ENCODE measurements around the gene COLEC12. TPM values are rescaled to one million over a fixed set of nuclear protein-coding genes. Genes with fewer than 3 reads are reported as not detected.

The COLEC12 gene
- polyA plus RNA-seq, 3 donors: 0.21 to 0.47 (median 0.35) TPM

DNA sequence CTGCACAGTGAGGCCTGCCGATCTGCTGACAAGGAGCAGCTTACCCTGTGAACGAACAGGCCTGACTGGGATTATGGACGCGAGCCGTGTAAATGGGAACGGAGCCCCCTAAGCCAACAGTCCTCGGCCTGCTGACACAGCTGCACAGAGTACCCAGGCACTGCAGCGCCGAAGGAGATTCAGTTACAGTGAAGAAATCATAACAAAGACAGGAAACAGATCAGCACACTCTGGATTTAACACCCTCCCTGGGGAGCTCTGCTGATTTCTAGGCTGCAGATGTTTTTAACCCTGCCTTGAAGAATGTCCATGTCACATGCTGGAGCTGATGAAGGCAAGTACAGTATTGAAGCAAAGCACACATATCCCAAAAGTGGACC is 43.4 kb downstream of the COLEC12 start:
- DNase-seq: no peak
- Histone ChIP-seq H3K4me3 (replicated peaks in 1 of 3; ENCODE audit: low read depth in 2 of 3, low read length in 3 of 3) (peak overlapping the region in 1 of 3 experiments; percentile 41), H2AFZ (ENCODE audit: insufficient read depth, low read depth, low read length, poor library complexity, severe bottlenecking) (peak overlapping the region; percentile 60), H4K20me1 (ENCODE audit: insufficient read depth, low read length) (no peaks in the 10 kb centered on the region), H3K79me2 (ENCODE audit: insufficient read depth, low read length) (no peaks in the 10 kb centered on the region), H3K9me3 (replicated peaks in 1 of 2; ENCODE audit: control insufficient read depth in 1 of 2, insufficient read depth in 1 of 2, low read length in 2 of 2) (peaks cover 0 to 4% of the 10 kb centered on the region in 2 donors), H3K9ac (ENCODE audit: insufficient read depth, low read length, poor library complexity, severe bottlenecking) (no peak overlapping the region), H3K27me3 (ENCODE audit: control insufficient read depth in 2 of 2, insufficient read depth in 2 of 2, low read length in 2 of 2) (no peaks in the 10 kb centered on the region), H3K36me3 (replicated peaks in 1 of 2; ENCODE audit: control insufficient read depth in 1 of 2, insufficient read depth in 2 of 2, low read length in 2 of 2) (no peaks in the 10 kb centered on the region), H3K4me2 (replicated peaks; ENCODE audit: extremely low read depth, low read length, poor library complexity, severe bottlenecking) (peak overlapping the region; percentile 45), H3K27ac (ENCODE audit: low read depth in 1 of 2, low read length in 2 of 2) (no peak overlapping the region), H3K4me1 (ENCODE audit: control insufficient read depth in 1 of 2, insufficient read depth in 2 of 2, low read length in 2 of 2) (peaks cover 48 to 49% of the 10 kb centered on the region in 2 donors)
- peak overlapping the region in 1 of 2 donors; percentile 76 for H3K4me3 Mint-ChIP-seq
- TF ChIP-seq, protein P1, sequence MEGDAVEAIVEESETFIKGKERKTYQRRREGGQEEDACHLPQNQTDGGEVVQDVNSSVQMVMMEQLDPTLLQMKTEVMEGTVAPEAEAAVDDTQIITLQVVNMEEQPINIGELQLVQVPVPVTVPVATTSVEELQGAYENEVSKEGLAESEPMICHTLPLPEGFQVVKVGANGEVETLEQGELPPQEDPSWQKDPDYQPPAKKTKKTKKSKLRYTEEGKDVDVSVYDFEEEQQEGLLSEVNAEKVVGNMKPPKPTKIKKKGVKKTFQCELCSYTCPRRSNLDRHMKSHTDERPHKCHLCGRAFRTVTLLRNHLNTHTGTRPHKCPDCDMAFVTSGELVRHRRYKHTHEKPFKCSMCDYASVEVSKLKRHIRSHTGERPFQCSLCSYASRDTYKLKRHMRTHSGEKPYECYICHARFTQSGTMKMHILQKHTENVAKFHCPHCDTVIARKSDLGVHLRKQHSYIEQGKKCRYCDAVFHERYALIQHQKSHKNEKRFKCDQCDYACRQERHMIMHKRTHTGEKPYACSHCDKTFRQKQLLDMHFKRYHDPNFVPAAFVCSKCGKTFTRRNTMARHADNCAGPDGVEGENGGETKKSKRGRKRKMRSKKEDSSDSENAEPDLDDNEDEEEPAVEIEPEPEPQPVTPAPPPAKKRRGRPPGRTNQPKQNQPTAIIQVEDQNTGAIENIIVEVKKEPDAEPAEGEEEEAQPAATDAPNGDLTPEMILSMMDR (IDR thresholded peaks at IDR 0.05): no peak
- H3K4me1 Mint-ChIP-seq: peaks cover 49% of the 10 kb centered on the region
- 6% methylated on average over 8 of the region's 9 CpGs for WGBS (ENCODE audit: insufficient coverage)
- H3K27ac Mint-ChIP-seq: peak overlapping the region in 2 of 7 donors; percentile 50 to 74
- peaks cover 0 to 1% of the 10 kb centered on the region in 2 donors for H3K36me3 Mint-ChIP-seq
- intact Hi-C loops (cut with micrococcal nuclease): loop anchor here in 1 of 2 donors (10.0 kb wide), 1 partner anchor 72 kb away; no protein-coding TSS in a partner anchor
- peaks cover 0 to 7% (median 6%) of the 10 kb centered on the region in 7 donors for H3K9me3 Mint-ChIP-seq
- H3K27me3 Mint-ChIP-seq (ENCODE audit: low read depth in 3 of 3): peaks cover 0 to 2% (median 0%) of the 10 kb centered on the region in 3 donors

DNA sequence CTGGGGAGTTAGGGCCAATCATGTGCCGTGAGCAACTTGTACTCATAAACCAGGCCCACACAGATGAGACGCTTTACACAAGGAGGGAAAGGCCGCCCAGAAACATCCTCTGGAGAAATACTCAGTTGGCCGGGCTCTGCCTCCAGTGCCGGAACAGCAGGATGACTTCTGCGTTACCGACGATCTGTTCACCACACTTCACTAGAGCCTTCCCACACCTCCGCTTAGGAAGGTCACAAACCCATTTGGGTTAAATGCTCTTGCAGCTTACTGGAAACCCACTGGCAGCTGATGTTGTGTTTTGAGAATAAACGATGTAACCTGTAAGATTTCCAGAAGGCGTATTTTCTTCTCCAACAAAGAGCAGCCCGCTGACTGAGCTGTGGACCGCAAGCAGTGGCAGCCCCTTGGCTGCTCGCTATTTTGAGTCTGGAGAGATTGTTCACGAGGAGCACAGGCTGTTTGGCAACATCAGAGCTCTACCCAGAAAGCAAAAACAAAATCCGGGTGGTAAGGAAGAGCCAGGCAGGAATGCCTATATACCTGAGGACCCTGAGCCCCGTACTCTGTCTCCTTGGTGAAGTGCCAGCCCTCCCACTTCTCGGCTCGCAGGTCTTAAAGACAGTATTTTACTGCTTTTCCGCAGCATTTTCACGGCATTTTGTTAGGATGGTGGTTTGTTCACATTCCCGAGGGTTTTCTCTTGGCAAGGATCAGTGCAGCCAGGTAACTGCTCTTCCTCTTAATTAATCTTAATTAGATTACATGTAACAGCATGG is 44.0 kb downstream of the COLEC12 start:
- intact Hi-C loops (cut with micrococcal nuclease): loop anchor here in 1 of 2 donors (10.0 kb wide), 1 partner anchor 72 kb away; no protein-coding TSS in a partner anchor
- Histone ChIP-seq H3K4me2 (replicated peaks; ENCODE audit: extremely low read depth, low read length, poor library complexity, severe bottlenecking) (peak overlapping the region; percentile 45), H3K9me3 (replicated peaks in 1 of 2; ENCODE audit: control insufficient read depth in 1 of 2, insufficient read depth in 1 of 2, low read length in 2 of 2) (peaks cover 0 to 5% of the 10 kb centered on the region in 2 donors), H2AFZ (ENCODE audit: insufficient read depth, low read depth, low read length, poor library complexity, severe bottlenecking) (peak overlapping the region; percentile 60), H3K27ac (ENCODE audit: low read depth in 1 of 2, low read length in 2 of 2) (no peak overlapping the region), H3K27me3 (ENCODE audit: control insufficient read depth in 2 of 2, insufficient read depth in 2 of 2, low read length in 2 of 2) (no peaks in the 10 kb centered on the region), H3K4me3 (replicated peaks in 1 of 3; ENCODE audit: low read depth in 2 of 3, low read length in 3 of 3) (peak overlapping the region in 1 of 3 experiments; percentile 41), H3K79me2 (ENCODE audit: insufficient read depth, low read length) (no peaks in the 10 kb centered on the region), H3K9ac (ENCODE audit: insufficient read depth, low read length, poor library complexity, severe bottlenecking) (no peak overlapping the region), H3K36me3 (replicated peaks in 1 of 2; ENCODE audit: control insufficient read depth in 1 of 2, insufficient read depth in 2 of 2, low read length in 2 of 2) (no peaks in the 10 kb centered on the region), H3K4me1 (ENCODE audit: control insufficient read depth in 1 of 2, insufficient read depth in 2 of 2, low read length in 2 of 2) (peaks cover 48 to 50% of the 10 kb centered on the region in 2 donors), H4K20me1 (ENCODE audit: insufficient read depth, low read length) (no peaks in the 10 kb centered on the region)
- 87% methylated on average over 11 of the region's 22 CpGs for WGBS (ENCODE audit: insufficient coverage)
- no peak for DNase-seq
- Mint-ChIP-seq H3K36me3 (peaks cover 0 to 1% of the 10 kb centered on the region in 2 donors), H3K4me1 (peaks cover 49% of the 10 kb centered on the region), H3K27me3 (ENCODE audit: low read depth in 3 of 3) (peaks cover 0 to 2% (median 0%) of the 10 kb centered on the region in 3 donors), H3K27ac (no peak overlapping the region), H3K4me3 (peak overlapping the region in 1 of 2 donors; percentile 76), H3K9me3 (peaks cover 1 to 9% (median 7%) of the 10 kb centered on the region in 7 donors)
- TF ChIP-seq, protein P1 (IDR thresholded peaks at IDR 0.05): no peak

Measured in CD14-positive monocyte (primary cell).